Retina (tissue), 1 donor: ENCODE data around the gene TMPRSS13.
A peak's percentile ranks its signal among the peaks of the same experiment; 100 is the strongest.
"Not testable (repeated sequence)": the region's sequence is repeated elsewhere in the genome, so short reads cannot be mapped to it uniquely, and the experiment has no call there.

Experiments
- DNase-seq: peaks from one replicate; pipeline ENCODE4 v3.0.0-alpha.2; 2016

Gene TMPRSS13

GRCh38 chr11:117929142-117929915 lies at the start of gene TMPRSS13:
Gene TMPRSS13 (minus strand): TSS chr11:117929402. CDS start chr11:117929307, 95 bp downstream.
- no peak for DNase-seq

- no peak for DNase-seq
Measured at GRCh38 chr11:117978991-117979390, 49.8 kb upstream of the TMPRSS13 start.

DNA sequence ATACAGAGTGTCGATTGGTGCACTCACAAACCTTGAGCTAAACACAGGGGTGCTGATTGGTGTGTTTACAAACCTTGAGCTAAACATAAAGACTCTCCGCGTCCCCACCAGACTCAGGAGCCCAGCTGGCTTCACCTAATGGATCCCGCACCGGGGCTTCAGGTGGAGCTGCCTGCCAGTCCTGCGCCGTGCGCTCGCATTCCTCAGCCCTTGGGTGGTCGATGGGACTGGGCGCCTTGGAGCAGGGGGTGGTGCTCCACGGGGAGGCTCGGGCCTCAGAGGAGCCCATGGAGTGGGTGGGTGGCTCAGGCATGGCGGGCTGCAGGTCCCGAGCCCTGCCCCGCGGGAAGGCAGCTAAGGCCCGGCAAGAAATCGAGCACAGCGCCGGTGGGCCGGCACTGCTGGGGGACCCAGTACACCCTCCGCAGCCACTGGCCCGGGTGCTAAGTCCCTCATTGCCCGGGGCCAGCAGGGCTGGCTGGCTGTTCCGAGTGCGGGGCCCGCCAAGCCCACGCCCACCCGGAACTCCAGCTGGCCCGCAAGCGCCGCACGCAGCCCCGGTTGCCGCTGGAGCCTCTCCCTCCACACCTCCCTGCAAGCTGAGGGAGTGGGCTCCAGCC lies 49.2 kb upstream of the TMPRSS13 start:
- DNase-seq, result not testable (repeated sequence)

DNA sequence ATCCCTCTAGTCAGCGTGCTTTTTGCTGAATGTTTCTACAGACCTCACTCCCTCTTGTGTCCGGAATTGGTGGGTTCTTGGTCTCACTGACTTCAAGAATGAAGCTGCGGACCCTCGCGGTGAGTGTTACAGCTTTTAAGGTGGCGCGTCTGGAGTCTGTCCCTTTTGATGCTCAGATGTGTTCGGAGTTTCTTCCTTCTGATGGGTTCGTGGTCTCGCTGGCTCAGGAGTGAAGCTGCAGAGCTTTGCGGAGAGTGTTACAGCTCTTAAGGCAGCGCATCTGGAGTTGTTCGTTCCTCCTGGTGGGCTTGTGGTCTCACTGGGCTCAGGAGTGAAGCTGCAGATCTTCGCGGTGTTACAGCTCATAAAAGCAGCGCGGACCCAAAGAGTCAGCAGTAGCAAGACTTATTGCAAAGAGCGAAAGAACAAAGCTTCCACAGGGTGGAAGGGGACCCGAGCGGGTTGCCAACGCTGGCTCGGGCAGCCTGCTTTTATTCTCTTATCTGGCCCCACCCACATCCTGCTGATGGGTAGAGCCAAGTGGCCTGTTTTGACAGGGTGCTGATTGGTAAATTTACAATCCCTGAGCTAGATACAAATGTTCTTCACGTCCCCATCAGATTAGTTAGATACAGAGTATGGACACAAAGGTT lies 48.5 kb upstream of the TMPRSS13 start:
- DNase-seq, result not testable (repeated sequence)

GRCh38 chr11:117977029-117977428 lies 47.8 kb upstream of the TMPRSS13 start:
- no peak for DNase-seq

DNA sequence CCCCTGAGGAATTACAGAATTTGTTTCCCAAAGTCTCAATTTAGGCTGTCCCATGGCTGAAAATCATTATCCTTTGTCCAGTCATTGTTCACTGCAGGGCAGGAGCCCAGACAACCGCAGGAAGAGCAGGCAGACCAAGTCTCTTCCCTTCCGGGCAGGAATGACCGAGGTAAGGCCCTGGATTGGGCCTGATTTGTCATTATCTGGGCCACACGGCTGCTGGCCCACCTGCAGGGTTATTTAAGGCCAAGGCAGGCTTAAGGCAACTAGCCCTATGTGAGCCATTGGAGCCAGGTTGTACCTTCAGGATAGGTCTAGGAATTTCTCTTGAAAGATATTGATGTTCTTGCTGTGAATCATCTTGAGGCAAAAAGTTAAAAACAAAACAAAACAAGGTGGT lies 47.2 kb upstream of the TMPRSS13 start:
- no peak for DNase-seq

- DNase-seq, result no peak
Measured at GRCh38 chr11:117973503-117973860, 44.3 kb upstream of the TMPRSS13 start.

GRCh38 chr11:117972629-117973502 lies 43.7 kb upstream of the TMPRSS13 start:
- no peak for DNase-seq

DNA sequence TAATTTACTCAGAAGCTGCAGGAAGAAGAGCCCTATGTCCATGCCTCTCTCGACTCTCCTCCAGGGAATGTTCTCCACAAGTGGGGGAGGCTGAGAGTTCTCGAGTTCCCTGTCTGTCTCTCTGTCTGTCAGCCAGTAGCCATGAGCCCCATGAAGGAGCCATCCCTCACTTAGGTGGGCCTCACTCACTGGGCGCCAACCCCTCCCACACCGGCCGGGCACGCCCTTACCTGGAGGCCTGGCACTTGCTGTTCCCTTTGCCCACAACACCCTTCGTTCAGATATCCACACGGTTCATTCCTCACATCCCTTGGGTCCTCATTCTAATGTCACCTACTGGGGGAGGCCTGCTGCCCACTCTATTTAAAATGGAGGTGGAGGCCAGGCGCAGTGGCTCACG lies 42.8 kb upstream of the TMPRSS13 start:
- no peak for DNase-seq

DNA sequence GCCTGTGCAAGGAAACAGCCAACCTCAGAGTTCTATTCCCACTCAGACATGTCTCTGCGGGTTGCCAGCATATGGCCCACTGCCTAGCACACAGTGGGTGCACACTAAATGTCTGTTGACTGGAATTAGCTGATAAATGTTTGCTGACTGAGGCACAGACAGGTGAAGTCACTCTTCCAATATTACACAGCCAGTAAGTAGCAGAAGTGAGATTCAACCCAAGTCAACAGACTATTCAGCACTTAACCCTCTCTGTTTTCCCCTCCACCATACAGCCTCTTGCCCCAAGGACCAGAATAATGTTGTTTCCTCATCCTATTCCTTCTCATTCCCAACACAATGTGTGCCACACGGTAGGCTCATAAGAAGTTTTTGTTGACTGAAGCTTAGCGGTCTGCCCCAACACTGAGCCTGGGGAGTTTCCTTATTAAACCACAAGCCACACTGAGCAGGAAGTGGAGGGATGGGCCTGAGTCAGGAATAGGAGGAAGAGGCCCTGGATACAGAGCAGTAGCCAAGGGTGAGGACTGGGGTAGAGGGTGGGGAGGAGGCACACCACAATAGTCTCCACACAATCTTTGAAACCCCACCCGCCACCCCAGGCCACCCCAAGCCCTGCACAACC lies 41.3 kb upstream of the TMPRSS13 start:
- DNase-seq, result no peak

GRCh38 chr11:117969160-117969991 lies 40.2 kb upstream of the TMPRSS13 start:
- DNase-seq, result no peak

GRCh38 chr11:117966908-117967307 lies 37.7 kb upstream of the TMPRSS13 start:
- DNase-seq, result no peak

GRCh38 chr11:117962826-117963225 lies 33.6 kb upstream of the TMPRSS13 start:
- no peak for DNase-seq

DNA sequence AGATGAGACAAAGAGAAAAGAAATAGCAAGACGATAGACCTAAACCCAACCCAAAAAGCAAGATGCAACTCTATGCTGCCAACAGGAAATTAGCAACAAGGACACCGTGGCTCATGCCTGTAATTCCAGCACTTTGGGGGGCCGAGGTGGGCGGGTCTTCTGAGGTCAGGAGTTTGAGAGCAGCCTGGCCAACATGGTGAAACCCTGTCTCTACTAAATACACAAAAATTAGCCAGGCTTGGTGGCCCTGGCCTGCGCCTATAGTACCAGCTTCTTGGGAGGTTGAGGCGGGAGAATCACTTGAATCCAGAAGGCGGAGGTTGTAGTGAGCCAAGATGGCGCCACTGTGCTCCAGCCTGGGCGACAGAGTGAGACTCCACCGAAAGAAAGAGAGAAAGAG lies 32.7 kb upstream of the TMPRSS13 start:
- DNase-seq, result no peak

- no peak for DNase-seq
Measured at GRCh38 chr11:117960406-117960805, 31.2 kb upstream of the TMPRSS13 start.

GRCh38 chr11:117959438-117960149 lies 30.4 kb upstream of the TMPRSS13 start:
- DNase-seq, result no peak

DNA sequence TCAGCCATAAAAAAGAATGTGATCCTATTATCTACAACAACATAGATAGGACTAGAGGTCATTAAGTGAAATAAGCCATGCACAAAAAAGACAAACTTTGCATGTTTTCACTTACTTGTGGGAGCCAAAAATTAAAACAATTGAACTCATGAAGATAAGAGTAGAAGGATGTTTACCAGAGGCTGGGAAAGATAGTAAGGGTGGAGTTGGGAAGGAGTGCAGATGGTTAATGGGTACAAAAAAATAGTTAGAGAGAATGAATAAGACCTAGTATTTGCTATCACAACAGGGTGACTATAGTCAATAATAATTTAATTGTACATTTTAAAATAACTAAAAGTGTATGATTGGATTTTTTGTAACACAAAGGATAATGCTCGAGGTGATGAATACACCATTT lies 29.7 kb upstream of the TMPRSS13 start:
- DNase-seq, result no peak

- no peak for DNase-seq
Measured at GRCh38 chr11:117953024-117953671, 23.9 kb upstream of the TMPRSS13 start.

GRCh38 chr11:117950993-117951961 lies 22.1 kb upstream of the TMPRSS13 start:
- peak; percentile 36 for DNase-seq
